CD4-positive, alpha-beta T cell treated with Interleukin-6 for 4 hours (primary cell): Measurements from ENCODE around the gene TMEM253.

Source experiments
- DNase-seq: peaks from one replicate; pipeline ENCODE4 v3.0.0-alpha.2; 2020; ENCODE audit warnings: mixed read lengths

Gene TMEM253

DNA sequence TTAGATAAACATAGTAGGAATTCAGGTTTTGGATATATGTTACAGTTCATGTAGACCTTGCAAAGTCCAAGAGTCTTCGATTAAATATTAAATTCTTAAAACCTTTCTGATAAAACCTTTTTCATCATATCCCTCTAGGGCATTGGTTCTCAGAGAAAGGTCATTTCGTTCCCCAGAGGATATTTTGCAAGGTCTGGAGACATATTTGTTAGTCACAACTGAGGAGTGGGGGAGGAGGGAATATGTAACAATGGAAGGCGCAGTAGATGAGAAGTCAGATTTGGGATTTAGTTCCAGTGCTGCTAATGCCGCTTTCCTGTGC, 5.3 kb downstream of the TMEM253 start:
- no peak for DNase-seq

DNA sequence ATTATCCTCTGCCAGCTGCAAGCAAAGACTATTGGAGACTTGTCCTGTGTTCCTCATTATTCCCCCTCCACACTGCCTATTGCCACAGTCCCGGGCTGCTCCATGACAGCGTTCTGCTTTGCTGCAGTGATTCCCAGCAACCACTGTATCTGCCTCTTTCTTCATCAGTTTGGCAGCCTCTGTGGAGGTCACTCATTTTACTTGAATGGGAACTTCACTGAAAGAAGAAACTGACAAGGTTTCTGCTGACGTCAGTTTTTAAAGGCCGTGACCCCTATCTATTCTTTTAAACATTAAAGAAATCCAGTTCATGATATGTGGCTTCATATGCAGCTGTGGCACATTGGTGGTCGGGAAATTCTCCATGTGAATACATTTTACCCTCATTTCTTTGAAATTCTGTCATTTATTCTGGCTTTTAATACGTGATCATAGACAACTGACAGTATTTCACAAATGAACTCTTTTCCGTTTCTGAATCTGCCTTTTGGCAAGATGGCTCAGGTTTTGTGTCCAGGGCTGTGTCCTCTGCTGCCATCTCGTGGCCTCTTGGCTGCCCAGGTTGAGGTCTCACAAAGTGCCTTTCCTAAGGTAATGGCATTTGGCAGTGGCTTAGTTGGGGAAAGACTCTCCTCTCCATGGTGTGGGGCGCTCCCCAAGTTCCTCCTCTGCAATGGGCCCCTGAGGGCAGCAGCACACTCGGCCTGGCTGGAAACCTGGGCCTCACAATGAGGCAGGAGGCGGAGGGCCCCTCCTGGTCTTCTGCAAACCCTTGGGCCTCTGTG, 5.8 kb downstream of the TMEM253 start:
- peak; percentile 84 for DNase-seq

DNA sequence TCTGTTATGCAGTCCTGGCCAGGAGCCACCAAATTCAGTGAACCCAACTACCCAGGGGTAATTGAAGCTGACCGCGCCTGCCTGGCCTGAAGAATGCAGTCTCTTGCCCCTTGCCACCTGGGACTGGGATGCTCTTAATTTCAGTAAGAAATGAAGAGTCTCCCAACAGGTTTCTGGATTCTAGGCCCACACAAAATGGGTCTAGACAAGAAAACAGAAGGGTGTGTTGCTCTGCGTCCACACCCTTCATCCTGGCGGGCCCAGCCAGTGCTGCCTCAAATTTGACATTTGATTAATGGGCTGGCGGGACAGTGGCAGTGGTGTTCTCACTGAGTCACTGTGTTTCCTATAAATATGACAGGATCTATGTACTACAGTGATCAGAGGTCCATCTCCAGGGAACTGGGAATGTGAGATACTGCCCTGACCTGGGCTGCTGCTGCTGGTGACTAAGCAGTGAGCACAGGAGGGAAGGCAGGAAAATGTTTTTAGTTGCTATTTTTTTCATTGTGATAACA, 6.5 kb downstream of the TMEM253 start:
- DNase-seq: no peak

DNA sequence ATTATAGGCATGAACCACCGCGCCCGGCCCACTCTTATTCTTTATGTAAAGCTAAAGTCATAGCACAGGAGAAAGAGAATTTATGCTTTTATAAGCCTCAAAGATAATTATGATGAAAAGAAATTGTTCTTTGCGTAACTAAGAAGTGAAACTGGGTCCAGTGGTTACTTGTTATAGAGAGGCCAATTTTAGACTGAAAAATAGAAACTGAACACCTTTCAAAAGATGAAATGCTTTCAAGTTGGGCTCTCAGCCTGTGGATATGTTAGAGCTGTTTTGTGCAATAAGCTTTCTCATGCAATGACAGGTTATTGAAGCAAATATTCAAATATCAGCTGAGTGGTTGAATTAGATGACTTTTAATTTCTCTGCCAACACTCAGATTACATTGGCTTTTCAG, 7.9 kb downstream of the TMEM253 start:
- DNase-seq: no peak

DNA sequence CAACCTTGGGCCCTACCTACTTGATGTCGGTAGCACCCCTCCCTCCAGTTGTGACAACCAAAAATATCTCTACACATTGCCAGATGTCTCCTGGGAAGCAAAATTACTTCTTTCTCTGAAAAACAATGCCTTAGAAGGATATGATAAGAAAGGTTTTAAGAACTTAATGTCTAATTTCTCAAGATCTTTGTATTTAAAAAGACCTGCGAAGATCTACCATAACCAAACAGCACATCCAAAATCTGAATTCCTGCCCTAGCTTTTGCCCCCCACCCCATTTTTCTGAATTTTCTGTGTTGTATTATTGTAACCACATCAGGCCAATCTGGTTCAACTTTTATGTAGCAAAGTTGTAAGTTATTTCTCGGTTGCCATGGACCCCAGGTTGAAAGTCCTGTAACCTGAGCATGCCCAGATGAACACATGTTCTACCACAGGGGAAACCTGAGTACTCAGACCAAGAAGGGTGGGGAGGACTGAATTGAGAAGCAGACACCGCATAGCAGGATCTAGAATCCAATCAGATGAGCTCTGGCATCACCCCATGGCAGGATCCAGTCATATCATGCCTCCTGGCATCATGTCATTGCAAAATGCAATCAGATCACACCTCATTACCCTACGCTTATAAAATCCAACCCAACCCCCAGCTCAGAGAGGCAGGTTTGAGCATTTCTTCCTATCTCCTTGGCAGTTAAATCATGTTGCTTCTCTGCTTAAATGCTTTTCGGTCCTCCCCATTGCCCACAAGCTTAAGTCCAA, 8.7 kb downstream of the TMEM253 start:
- no peak for DNase-seq

DNA sequence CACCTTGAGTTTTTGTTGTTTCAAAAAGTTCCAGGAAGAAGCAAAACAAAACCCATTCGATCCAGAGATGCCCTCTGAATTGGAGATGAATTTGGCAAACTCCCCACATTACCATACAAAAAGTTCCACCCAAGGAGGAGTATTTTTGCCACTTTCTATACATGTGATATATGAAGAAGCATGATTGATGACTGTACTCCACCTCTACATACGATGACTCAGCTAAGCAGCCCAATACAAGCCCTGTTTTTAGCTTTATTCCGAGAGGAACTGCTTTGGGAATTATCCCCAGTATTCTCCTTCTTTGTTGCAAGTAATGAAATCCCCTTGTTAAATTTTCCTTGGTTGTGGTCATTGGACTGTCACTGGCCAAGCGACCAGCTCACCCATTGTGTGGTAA, 11.4 kb downstream of the TMEM253 start:
- no peak for DNase-seq

DNA sequence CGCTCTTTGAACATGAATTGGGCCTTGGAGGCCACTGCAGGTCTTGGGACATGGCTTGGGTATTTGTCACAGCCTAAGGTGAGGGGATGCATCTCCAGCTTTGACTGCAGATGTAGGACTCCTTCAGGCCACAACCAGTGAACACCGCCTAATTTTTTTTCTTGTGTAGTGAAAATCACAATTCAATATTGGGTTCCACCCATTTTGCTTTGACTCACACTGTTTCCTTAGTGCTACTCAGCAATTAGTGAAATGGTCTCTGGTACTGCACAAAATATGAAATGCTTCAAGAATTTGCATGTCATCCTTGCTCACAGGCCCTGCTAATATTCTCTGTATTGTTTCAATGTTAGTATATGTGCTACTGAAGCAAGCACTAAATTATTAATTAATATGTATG, 12.5 kb downstream of the TMEM253 start:
- DNase-seq: no peak

DNA sequence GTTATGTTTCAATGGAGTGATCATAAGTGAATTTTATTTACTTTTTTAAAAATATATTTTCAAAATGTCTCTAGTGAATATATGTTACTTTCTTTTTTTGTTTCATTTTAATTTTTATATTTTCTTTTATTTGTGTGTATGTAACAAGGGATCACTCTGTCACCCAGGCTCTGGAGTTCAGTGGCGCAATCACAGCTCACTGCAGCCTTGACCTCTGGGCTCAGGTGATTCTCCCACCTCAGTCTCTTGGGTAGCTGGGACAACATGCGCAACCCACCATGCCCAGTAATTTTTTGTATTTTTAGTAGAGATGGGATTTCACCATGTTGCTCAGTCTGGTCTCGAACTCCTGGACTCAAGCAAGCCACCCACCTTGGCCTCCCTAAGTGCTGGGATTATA, 18.1 kb downstream of the TMEM253 start:
- DNase-seq: no peak

DNA sequence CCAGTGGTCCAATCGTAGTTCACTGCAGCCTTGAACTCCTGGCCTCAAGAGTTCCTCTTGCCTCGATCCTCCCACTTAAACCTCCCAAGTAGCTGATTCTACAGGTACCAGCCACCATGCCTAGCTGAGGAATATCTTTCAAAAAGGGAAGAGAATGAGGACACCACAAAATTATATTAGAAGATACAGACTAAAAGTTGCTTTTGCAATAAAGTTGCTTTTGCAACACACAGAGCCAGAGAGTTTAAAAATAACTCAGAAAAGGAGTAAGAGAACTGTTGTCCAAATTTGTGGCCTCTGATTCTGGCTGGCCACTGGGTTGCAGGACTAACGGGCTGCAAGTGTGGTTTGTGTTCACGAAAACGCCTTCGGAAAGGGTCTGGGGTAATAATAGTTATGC, 19.8 kb downstream of the TMEM253 start:
- DNase-seq: no peak

DNA sequence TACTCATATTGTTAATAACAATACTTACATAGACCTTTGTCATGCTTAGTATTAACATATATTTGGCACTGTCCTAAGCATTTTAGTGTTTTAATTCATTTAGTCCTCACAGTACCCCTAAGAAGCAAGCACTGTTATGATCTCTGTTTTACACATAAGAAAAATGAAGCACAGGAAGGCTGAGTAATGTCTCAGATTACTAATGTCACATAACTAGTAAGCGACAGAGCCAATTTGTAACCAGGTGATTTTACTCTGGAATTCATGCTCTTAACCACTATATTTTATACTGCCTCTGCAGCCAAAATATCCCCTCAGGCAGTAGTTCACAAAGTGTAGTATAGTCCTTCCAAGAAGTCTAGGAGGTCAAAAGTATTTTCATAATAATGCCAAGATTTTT, 20.3 kb downstream of the TMEM253 start:
- DNase-seq: no peak

DNA sequence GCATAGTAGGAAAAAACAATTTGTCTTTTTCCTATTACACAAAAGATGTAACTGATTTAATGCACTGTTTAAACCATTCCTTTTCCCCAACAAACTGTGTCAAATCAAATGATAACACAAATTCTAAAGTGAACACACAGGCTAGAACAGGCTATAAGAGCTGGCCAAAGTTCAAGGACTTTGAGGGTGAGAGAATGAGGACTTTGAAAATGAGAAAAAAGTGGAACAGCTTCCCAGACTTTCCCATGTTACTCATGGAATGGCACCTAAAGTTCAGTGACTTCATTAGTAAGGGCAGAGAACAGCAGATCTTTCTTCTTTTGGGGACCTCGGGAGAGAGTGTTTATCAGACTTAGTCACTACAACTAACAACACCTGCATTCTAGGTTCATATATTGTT, 22.6 kb downstream of the TMEM253 start:
- DNase-seq: no peak

DNA sequence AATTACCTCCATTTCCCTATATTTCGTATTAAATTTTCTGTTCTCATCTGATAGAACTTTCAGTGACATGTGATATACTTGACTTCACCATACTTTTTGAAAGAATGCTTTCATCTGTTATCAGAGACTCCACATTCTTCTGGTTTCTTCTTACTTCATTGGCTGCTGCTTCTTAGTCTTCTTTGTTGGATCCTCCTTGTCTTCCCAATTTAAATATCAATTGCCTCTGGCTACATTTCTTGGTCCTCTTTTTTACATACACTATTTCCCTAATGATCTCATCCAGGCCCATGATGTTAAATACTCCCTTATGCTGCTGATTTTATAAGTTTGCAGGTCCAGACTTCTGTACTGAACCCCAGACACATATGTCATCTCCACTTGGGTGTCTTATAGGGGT, 33.0 kb downstream of the TMEM253 start:
- no peak for DNase-seq

DNA sequence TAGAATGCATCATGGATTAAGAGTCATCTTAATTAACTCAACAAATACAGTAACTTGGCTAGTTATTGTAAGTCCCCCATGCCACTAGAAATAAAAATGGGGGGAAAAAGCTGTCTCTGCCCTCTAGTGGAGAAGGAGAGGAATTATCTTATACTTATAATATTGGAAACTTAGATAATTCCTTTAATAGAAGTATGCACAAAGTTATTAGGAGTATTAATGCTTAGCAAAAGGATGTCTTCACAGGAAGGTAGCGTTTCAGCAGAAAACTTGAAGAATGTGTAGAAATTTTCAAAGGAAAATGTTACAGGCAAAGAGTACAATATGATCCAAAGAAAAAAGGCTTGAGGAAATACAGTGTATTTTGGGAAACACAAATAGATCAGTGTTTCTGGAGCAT, 35.2 kb downstream of the TMEM253 start:
- no peak for DNase-seq

DNA sequence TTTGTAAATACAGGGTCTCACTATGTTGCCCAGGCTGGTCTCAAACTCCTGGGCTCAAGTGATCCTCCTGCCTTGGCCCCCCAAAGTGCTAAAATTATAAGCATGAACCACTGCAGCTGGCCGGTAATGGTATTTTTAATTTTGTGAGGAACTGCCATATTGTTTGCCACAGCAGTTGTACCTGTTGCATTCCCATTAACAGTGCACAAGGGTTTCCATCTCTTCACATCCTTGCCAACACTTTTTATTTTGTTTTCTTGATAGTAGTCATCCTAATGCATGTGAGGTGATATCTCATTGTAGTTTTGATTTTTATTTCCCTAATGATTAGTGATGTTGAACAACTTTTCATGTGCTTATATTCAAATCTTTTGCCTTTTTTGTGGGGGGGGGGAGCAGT, 41.5 kb downstream of the TMEM253 start:
- no peak for DNase-seq

DNA sequence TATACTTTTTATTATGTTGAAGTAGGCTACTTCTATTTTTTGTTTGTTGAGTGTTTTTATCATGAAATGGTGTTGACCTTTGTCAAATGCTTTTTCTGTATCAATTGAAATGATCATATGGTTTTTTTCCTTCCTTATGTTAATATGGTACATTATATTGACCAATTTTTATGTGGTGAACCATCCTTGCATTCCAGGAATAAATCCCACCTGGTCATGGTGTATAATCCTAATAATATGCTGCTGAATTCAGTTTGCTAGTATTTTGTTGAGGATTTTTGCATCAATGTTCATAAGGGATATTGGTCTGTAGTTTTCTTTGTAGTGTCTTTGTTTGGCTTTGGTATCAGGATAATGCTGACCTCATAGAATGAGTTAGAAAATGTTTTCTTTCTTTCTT, 44.6 kb downstream of the TMEM253 start:
- DNase-seq: no peak

DNA sequence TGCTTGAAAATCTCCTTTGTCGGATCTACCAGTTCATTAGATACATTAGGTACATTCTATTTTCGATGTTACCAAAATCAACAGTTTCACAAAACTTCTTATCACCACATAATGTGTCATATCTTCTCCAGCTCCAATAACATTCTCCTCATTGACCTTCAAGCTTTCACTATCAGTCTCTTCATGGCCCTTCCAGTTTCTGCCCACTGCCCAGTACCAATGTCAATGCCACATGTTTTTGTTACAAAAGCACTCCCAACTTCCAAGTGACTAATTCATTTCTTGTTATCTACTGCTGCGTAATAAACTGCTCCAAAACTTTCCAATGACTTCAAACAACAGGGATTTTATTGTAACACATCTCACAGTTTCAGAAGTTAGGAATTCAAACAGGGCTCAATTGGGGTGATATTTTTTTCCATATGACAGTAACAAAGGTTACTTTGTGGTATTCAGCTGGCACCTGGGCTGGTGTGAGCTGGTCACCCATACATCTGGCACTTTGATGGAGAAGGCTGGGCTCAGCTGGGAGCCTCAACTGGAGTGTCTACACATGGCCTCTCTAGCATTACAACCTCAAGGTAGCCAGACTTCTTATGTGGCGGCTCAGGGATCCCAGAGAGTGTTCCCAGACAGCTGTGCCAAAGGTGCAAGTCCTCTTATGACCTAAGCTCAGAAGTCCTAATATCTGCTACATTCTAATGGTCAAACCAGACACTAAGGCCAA, 48.9 kb downstream of the TMEM253 start:
- DNase-seq: no peak
